Activated effector memory CD4-positive, alpha-beta T cell treated with Interleukin-2 at 50 U/mL for 16 hours (primary cell): ENCODE measurements around the gene OR6S1.
A peak's percentile ranks its signal among the peaks of the same experiment; 100 is the strongest.

Source experiments
- DNase-seq: peaks from one replicate; pipeline ENCODE4 v3.0.0-alpha.2; 2020

Gene OR6S1, protein sequence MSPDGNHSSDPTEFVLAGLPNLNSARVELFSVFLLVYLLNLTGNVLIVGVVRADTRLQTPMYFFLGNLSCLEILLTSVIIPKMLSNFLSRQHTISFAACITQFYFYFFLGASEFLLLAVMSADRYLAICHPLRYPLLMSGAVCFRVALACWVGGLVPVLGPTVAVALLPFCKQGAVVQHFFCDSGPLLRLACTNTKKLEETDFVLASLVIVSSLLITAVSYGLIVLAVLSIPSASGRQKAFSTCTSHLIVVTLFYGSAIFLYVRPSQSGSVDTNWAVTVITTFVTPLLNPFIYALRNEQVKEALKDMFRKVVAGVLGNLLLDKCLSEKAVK

GRCh38 chr14:20641591-20641990, at the start of gene OR6S1:
Gene OR6S1 (minus strand): TSS chr14:20641691. CDS start chr14:20641691, 0 bp downstream.
- DNase-seq, result no peak

GRCh38 chr14:20690848-20691640, 49.6 kb upstream of the OR6S1 start:
- no peak for DNase-seq

- no peak for DNase-seq
Measured at GRCh38 chr14:20688167-20688839, 46.8 kb upstream of the OR6S1 start, which contains the start of gene ANG. Gene ANG (plus strand): TSS chr14:20688764. CDS start chr14:20693565, 4,801 bp downstream.

DNA sequence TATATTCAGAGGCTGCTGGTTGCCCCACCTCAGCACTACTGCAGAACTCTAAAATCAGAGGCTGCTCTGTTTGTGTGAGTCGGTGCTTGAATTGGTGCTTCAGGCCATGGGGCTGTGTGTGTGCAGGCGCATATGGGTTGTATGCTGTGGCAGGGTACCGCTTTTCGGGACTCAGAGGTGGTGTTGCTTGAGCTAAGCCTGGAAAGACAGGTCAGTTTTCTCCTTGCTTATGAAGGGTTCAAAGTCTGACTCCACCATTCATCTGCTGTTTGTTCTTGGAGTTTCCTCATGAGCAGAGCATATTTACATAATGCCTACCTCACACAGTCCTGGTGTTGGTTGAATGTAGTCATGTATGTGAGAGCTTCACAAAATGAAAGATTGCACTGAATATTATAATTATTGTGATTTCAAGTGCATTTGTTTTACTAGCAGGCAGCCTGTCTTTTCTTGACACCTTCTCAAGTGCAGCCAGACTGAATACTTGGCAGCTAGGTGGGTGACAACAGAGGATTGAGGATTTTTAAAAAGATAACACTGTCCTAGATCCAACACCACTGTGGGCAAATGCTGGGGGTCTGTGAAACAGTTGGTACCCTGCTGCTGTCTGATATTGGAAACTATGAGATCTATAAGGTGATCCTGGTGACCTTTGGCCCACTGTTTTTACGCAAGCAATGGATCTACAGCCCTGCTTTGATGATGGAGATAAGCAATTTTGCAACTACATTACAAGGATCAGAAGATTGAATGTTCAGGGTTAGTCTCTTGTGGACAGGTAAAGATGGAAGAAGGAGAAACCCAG, 46.1 kb upstream of the OR6S1 start:
- no peak for DNase-seq

GRCh38 chr14:20686386-20687143, 45.1 kb upstream of the OR6S1 start:
- DNase-seq, result no peak

DNA sequence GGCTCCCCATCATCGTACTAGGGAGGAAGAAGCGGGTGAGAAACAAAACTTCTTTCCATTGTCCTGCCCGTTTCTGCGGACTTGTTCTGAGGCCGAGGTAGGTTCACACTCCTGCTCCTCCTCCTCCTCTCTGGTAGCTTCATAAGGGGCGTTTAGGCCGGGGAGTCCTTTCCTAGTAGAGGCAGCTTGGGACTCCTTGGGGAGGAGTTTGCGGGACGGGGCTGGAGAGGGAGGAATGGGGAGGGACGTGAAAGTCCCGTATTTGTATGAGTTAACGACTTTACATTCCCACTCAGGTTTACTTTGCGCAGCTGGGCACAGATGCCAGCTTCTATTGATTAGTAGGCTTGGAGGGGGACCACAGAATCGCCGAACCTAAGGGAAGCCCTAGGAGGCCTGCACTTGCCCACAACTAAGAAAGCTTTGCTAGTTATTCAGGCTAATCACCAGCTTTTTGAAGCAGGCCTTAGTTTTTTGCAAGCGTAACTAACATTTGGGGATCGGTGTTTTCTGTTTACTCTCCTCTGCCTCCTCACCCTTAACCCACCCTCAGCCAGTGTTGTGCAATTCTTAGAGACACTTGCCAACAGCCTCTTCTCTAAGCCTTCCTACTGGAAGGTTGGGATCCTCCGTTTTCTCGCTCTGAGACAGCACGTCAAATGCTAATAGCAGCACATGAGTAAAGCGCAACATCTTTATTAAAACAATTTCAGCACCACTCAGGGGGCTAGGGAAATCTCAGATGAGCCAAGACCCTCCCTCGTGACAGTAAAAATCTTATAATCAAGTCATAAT, 43.4 kb upstream of the OR6S1 start:
- no peak for DNase-seq

DNA sequence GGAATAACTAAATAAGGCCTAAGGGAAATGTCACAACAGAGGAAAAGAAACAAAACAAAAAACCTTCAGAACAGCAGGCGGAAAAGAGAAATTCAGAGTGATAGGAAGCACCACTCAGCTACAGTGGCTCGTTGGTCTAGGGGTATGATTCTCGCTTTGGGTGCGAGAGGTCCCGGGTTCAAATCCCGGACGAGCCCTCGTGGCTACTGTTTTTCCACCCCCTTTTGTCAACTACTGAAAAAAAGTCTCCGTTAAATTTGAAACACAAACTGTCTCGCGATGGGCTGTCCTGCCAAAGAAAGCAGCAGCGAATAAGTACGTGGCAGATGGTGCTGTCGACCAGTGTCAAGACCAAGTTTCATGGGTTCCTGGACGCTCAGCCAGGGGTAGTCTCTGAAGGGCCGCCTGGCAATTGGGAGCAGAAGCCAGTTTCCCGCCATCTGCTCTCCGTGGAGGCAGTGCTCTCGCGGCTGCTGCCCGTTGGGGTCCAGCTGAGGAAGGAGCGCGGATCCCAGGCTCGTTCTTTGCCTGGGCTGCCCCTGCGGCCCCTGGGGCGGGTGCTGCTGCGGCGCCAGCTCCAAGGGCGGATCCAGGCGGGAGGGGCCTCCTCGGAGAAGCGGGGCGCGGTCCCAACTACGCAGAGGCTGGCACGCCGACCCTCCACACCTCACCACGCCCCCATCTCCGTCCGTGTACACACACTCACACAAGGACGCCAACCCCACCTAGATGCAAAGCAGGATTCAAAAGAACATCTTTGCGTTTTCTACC, 42.6 kb upstream of the OR6S1 start, which contains the start of gene RNASE4:
TSS of gene RNASE4 (plus strand) at position 670 of the 771 bp plus-strand sequence. CDS start 14,812 bp downstream, outside the sequence.
- peak; percentile 69 for DNase-seq

- DNase-seq, result peak; percentile 60
Measured at GRCh38 chr14:20683125-20683890, 41.8 kb upstream of the OR6S1 start.

DNA sequence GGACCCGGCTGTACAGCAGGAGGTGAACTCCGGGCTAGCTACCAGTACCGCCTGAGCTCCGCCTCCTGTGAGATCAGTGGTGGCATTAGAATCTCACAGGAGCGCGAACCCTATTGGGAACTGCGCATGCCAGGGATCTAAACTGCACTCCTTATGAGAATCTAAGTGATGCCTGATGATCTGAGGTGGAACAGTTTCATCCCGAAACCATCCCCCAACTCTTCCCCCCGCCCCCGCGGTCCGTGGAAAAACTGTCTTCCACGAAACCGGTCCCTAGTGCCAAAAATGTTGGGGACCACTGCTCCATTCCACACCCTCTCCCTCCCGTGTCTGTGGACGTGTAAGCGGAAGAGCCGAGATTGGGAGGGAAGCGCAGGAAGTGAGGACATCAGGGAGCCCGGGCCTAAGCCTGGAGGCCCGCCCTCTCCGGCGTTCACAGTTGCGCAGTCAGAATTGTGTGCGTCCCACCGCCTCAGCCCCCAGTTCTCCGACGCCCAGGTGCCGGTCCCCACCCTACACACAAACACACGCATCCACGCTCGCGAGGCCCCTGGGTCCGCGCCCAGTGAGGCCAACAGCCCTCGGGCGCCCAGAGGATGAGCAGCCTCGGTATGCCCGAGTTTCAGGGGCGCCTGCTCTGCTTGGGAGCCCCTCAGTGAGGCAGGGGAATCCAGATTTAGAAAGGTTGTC, 41.1 kb upstream of the OR6S1 start:
- peak; percentile 75 for DNase-seq

GRCh38 chr14:20682127-20682434, 40.6 kb upstream of the OR6S1 start:
- no peak for DNase-seq

- peak; percentile 75 for DNase-seq
Measured at GRCh38 chr14:20681348-20682126, 40.0 kb upstream of the OR6S1 start.

- no peak for DNase-seq
Measured at GRCh38 chr14:20680843-20681347, 39.4 kb upstream of the OR6S1 start.

DNA sequence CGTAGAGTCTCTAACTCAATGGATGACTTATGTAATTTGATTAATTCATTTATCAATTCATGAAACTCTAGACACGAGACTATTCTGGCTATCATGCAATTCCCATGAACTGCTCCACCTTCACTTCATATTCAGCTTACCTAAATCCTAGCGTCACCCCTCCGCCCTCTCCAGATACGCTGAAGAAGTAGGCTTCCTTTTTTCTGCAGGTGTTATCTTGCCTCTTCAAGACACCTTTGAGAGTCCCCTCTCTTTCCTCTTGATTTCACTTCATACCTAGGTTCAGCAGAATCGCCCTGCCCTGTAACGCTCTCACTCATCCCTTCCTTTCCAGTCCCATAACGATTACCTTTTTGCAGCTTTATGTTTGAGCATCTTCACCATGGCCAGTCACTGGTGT, 38.9 kb upstream of the OR6S1 start:
- DNase-seq, result no peak

GRCh38 chr14:20679907-20680306, 38.4 kb upstream of the OR6S1 start:
- no peak for DNase-seq

DNA sequence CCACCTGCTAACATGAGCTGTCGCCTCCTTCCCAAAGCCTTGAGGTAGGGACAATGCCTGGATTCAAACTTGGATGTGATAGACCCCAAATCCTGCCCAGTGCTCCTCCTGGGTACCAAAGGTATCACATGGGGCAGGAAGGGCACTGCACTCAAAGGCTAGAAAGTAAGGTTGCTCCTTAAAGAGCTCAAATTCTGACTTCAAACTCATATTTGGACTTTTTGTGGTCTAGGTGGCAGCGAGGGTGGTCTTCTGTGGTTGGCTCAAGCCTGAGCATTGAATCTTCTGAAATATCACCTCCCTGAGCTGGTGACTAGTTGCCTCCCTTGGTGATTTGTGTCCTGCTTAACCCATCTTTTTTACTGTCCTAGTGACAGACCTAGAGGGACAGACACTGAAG, 34.6 kb upstream of the OR6S1 start:
- no peak for DNase-seq

DNA sequence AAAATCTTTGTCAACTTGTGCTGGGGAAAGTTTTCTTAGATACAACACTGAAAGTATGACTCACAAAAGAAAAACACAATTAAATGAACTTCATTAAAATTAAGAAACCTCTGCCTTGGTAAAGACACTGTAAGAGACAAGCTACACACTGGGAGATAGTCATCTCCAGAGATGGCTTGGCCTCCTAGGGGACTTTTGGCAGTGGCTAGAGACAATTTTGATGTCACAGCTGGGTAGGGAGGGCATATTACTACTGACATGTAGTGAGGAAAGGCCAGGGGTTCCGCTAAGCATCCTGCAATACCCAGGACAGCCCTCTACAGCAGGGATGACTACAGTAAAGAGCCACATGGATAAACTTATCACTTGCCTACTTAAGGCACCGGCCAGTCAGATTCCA, 34.2 kb upstream of the OR6S1 start:
- DNase-seq, result no peak

GRCh38 chr14:20671597-20672283, 30.2 kb upstream of the OR6S1 start:
- no peak for DNase-seq
